AG08396 (cell line): Measurements from ENCODE around the gene ATP2A1.
"Not testable (repeated sequence)": the region's sequence is repeated elsewhere in the genome, so short reads cannot be mapped to it uniquely, and the experiment has no call there.

ENCODE experiments used
- DNase-seq: peaks from one replicate; pipeline ENCODE4 v3.0.0; 2012; ENCODE audit warnings: low spot score, mixed read lengths

Gene ATP2A1

GRCh38 chr16:28881565-28881964 lies 3.3 kb downstream of the ATP2A1 start:
- DNase-seq = not testable (repeated sequence)

- DNase-seq = no peak
Observed at GRCh38 chr16:28882551-28883160, 4.4 kb downstream of the ATP2A1 start.

- no peak for DNase-seq
Observed at GRCh38 chr16:28883221-28883996, 5.1 kb downstream of the ATP2A1 start.

GRCh38 chr16:28884045-28884444 lies 5.8 kb downstream of the ATP2A1 start:
- DNase-seq = no peak

GRCh38 chr16:28886945-28887344 lies 8.7 kb downstream of the ATP2A1 start:
- DNase-seq = no peak

- DNase-seq = not testable (repeated sequence)
Observed at GRCh38 chr16:28890355-28890754, 12.1 kb downstream of the ATP2A1 start.

GRCh38 chr16:28891964-28892890 lies 13.9 kb downstream of the ATP2A1 start:
- no peak for DNase-seq

GRCh38 chr16:28893291-28893690 lies 15.0 kb downstream of the ATP2A1 start:
- no peak for DNase-seq

GRCh38 chr16:28895609-28896008 lies 17.3 kb downstream of the ATP2A1 start:
- DNase-seq = no peak

- no peak for DNase-seq
Observed at GRCh38 chr16:28897826-28898225, 19.5 kb downstream of the ATP2A1 start.

- DNase-seq = no peak
Observed at GRCh38 chr16:28898266-28898665, 20.0 kb downstream of the ATP2A1 start.

- DNase-seq = no peak
Observed at GRCh38 chr16:28898942-28899341, 20.7 kb downstream of the ATP2A1 start.

GRCh38 chr16:28899882-28900590 lies 21.7 kb downstream of the ATP2A1 start:
- DNase-seq = no peak

- no peak for DNase-seq
Observed at GRCh38 chr16:28900601-28901000, 22.3 kb downstream of the ATP2A1 start.

- DNase-seq = no peak
Observed at GRCh38 chr16:28901862-28902261, 23.6 kb downstream of the ATP2A1 start.

GRCh38 chr16:28902909-28903308 lies 24.6 kb downstream of the ATP2A1 start:
- no peak for DNase-seq

GRCh38 chr16:28903344-28904042 lies 25.2 kb downstream of the ATP2A1 start:
- no peak for DNase-seq

GRCh38 chr16:28904363-28904762 lies 26.1 kb downstream of the ATP2A1 start:
- DNase-seq = no peak

GRCh38 chr16:28904828-28905227 lies 26.5 kb downstream of the ATP2A1 start:
- no peak for DNase-seq

GRCh38 chr16:28905229-28905754 lies 27.0 kb downstream of the ATP2A1 start:
- DNase-seq = no peak

- no peak for DNase-seq
Observed at GRCh38 chr16:28905800-28906372, 27.6 kb downstream of the ATP2A1 start.
